ENCODE measurements around the gene PTH.

The PTH gene

GRCh38 chr11:13495929-13496328 lies at the start of gene PTH:
Gene PTH, minus strand, starts transcription at chr11:13495997. Its CDS starts 3,142 bp downstream, at chr11:13492855.
- DNase-seq, result no peak

GRCh38 chr11:13538044-13538443 lies 42.2 kb upstream of the PTH start:
- DNase-seq, result no peak

GRCh38 chr11:13535819-13536218 lies 40.0 kb upstream of the PTH start:
- no peak for DNase-seq

GRCh38 chr11:13534358-13534757 lies 38.6 kb upstream of the PTH start:
- no peak for DNase-seq

GRCh38 chr11:13525257-13525656 lies 29.5 kb upstream of the PTH start:
- no peak for DNase-seq

GRCh38 chr11:13503393-13503792 lies 7.6 kb upstream of the PTH start:
- DNase-seq, result no peak

GRCh38 chr11:13502492-13502891 lies 6.7 kb upstream of the PTH start:
- no peak for DNase-seq

- no peak for DNase-seq
Measured at GRCh38 chr11:13494051-13494450, 1.7 kb downstream of the PTH start.

- DNase-seq, result peak; percentile 59
Measured at GRCh38 chr11:13487661-13488030, 8.2 kb downstream of the PTH start.

GRCh38 chr11:13486926-13487660 lies 8.7 kb downstream of the PTH start:
- DNase-seq, result peak; percentile 46

GRCh38 chr11:13480198-13480597 lies 15.6 kb downstream of the PTH start:
- DNase-seq, result no peak

GRCh38 chr11:13479688-13480087 lies 16.1 kb downstream of the PTH start:
- no peak for DNase-seq

GRCh38 chr11:13475091-13475490 lies 20.7 kb downstream of the PTH start:
- DNase-seq, result no peak

- no peak for DNase-seq
Measured at GRCh38 chr11:13473013-13473722, 22.6 kb downstream of the PTH start.

GRCh38 chr11:13468750-13469149 lies 27.0 kb downstream of the PTH start:
- DNase-seq, result no peak

GRCh38 chr11:13465909-13466371 lies 29.9 kb downstream of the PTH start:
- DNase-seq, result no peak

- DNase-seq, result no peak
Measured at GRCh38 chr11:13463779-13464290, 32.0 kb downstream of the PTH start.

- peak; percentile 91 for DNase-seq
Measured at GRCh38 chr11:13462901-13463778, 32.7 kb downstream of the PTH start, which contains the start of gene BTBD10. Gene BTBD10, minus strand, starts transcription at chr11:13463222. Its CDS starts 18,098 bp downstream, at chr11:13445124.

- DNase-seq, result no peak
Measured at GRCh38 chr11:13462311-13462900, 33.4 kb downstream of the PTH start.

GRCh38 chr11:13461291-13461690 lies 34.5 kb downstream of the PTH start:
- no peak for DNase-seq

GRCh38 chr11:13450832-13451397 lies 44.9 kb downstream of the PTH start:
- DNase-seq, result no peak

- DNase-seq, result no peak
Measured at GRCh38 chr11:13449522-13449921, 46.3 kb downstream of the PTH start.

Data from DMS153 (cell line).